Stomach (tissue), 9 donors: ENCODE data around the gene SCAI. TPM values are rescaled to one million over a fixed set of nuclear protein-coding genes. Genes with fewer than 3 reads are reported as not detected.
"Not testable (repeated sequence)": the region's sequence is repeated elsewhere in the genome, so short reads cannot be mapped to it uniquely, and the experiment has no call there.

ENCODE experiments used
- DNase-seq, 2 donors: peaks; one replicate each; pipeline versions ENCODE4 v3.0.0 to v3.0.0-alpha.2; 2013 to 2019
- H3K27ac ChIP-seq, 5 donors: fragments of 200-600 bp in 4 of 5; sonication (generic) in 4 of 5; one replicate each; pipeline ENCODE4 v1.5.1; 2013 to 2019; ENCODE audit warnings: mild to moderate bottlenecking in 1 of 5, moderate library complexity in 1 of 5
- H3K27me3 ChIP-seq, 3 donors: fragments of 200-600 bp; sonication (generic); one replicate each; pipeline ENCODE4 v1.5.1; 2017 to 2019; ENCODE audit warnings: mixed run types in 1 of 3
- H3K36me3 ChIP-seq, 4 donors: fragments of 200-600 bp; sonication (generic); 1 replicate in 3 of 4; 2 replicates in 1 of 4; pipeline ENCODE4 v1.5.1; 2016 to 2019
- H3K4me1 ChIP-seq, 4 donors: fragments of 200-600 bp; sonication (generic); one replicate each; pipeline ENCODE4 v1.5.1; 2016 to 2019
- H3K4me3 ChIP-seq, 4 donors: fragments of 200-600 bp; sonication (generic) in 3 of 4; one replicate each; pipeline ENCODE4 v1.5.1; 2016 to 2019; ENCODE audit warnings: mild to moderate bottlenecking in 1 of 4
- H3K9me3 ChIP-seq, 4 donors: fragments of 200-600 bp; sonication (generic); one replicate each; pipeline ENCODE4 v1.5.1; 2016 to 2019
- CTCF ChIP-seq, 7 experiments: fragments of 450-650 bp in 4 of 7; fragments of 200-600 bp in 3 of 7; sonication (generic) in 3 of 7; IDR thresholded peaks; one replicate each; pipeline ENCODE4 v1.5.1; 2016 to 2019; ENCODE audit warnings: antibody characterized with exemption in 7 of 7, control low read depth in 2 of 7, mild to moderate bottlenecking in 1 of 7
- EP300 ChIP-seq: sonication (generic); formaldehyde crosslinking; IDR thresholded peaks from one replicate; pipeline ENCODE4 v1.6.1; 2017; ENCODE audit warnings: antibody characterized with exemption
- POLR2A ChIP-seq, 4 donors: fragments of 450-650 bp; IDR thresholded peaks; one replicate each; pipeline ENCODE4 v1.6.1; 2016; ENCODE audit warnings: antibody characterized with exemption in 4 of 4, control low read depth in 2 of 4, mild to moderate bottlenecking in 1 of 4, moderate library complexity in 1 of 4
- POLR2AphosphoS5 ChIP-seq, 3 donors: sonication (generic); formaldehyde crosslinking; IDR thresholded peaks; one replicate each; pipeline ENCODE4 v1.6.1; 2016; ENCODE audit warnings: antibody characterized with exemption in 3 of 3
- WGBS, 5 donors: extraction: QIAGEN DNeasy Blood & Tissue Kit in 3 of 5; methylation state at CpG; one replicate each; pipeline versions ENCODE4 v1.1.5 to v1.1.7; 2013 to 2018; 5-methylcytosine and 5-hydroxymethylcytosine counted together
- intact Hi-C: fragments of 100-400 bp; cut with DNase I; formaldehyde crosslinking; loops from one replicate; pipeline ENCODE4 v1.15.1; 2023; ENCODE audit warnings: low total_unique reads
- polyA plus RNA-seq, 3 donors: library from polyadenylated mRNA; stranded (reverse); fragments of 200-250 nt; gene quantifications; one replicate each; pipeline ENCODE4 v1.2.3, GENCODE V29; 2013
- total RNA-seq, 5 donors: library from RNA; depleted of rRNA; stranded (reverse); fragments of >200 nt; gene quantifications; one replicate each; pipeline versions ENCODE4 v1.1.0 to v1.2.3, GENCODE V29; 2014 to 2016
- donor health status: healthy with polysubstance abuse.
- donor health status: Bipolar disorder and iron deficiency.
- donor health status: healthy.

The SCAI gene
- total and polyA plus RNA-seq, 8 donors: 0.46 to 21.0 (median 3.1) TPM

- H3K36me3 ChIP-seq: peaks cover 5 to 45% (median 30%) of the 10 kb centered on the region in 4 donors
- no peaks in the 10 kb centered on the region for H3K9me3 ChIP-seq
- no peaks in the 10 kb centered on the region for H3K4me1 ChIP-seq
- no peak overlapping the region for H3K4me3 ChIP-seq
- H3K27ac ChIP-seq: no peak overlapping the region
- intact Hi-C loops: no loop called here
- WGBS, 5 donors: 86 to 93% (median 90%) methylated on average over 3 of the region's 3 CpGs
- no peak for TF ChIP-seq POLR2A (IDR thresholded peaks at IDR 0.05)
- no peak for TF ChIP-seq EP300
- no peak for TF ChIP-seq CTCF (IDR thresholded peaks at IDR 0.05)
- TF ChIP-seq POLR2AphosphoS5 (IDR thresholded peaks at IDR 0.05): no peak
- no peak for DNase-seq
- no peaks in the 10 kb centered on the region for H3K27me3 ChIP-seq
These were observed 115.3 kb downstream of the SCAI start for GRCh38 chr9:125028041-125028440.

GRCh38 chr9:125024917-125025316 lies 118.4 kb downstream of the SCAI start:
- Histone ChIP-seq H3K4me3 (no peak overlapping the region), H3K27ac (no peak overlapping the region), H3K36me3 (peaks cover 5 to 59% (median 33%) of the 10 kb centered on the region in 4 donors), H3K4me1 (no peaks in the 10 kb centered on the region), H3K27me3 (no peaks in the 10 kb centered on the region), H3K9me3 (no peaks in the 10 kb centered on the region)
- no peak for TF ChIP-seq EP300
- no peak for TF ChIP-seq POLR2A (IDR thresholded peaks at IDR 0.05)
- TF ChIP-seq POLR2AphosphoS5 (IDR thresholded peaks at IDR 0.05): no peak
- no peak for TF ChIP-seq CTCF (IDR thresholded peaks at IDR 0.05)
- WGBS, 5 donors: 77 to 96% (median 81%) methylated on average over 1 of the region's 1 CpG
- DNase-seq: no peak
- intact Hi-C loops: no loop called here

GRCh38 chr9:125021069-125021468 lies 122.3 kb downstream of the SCAI start:
- Histone ChIP-seq H3K36me3 (peaks cover 1 to 63% (median 31%) of the 10 kb centered on the region in 4 donors), H3K27me3 (no peaks in the 10 kb centered on the region), H3K4me1 (no peaks in the 10 kb centered on the region), H3K27ac (no peak overlapping the region), H3K9me3 (no peaks in the 10 kb centered on the region), H3K4me3 (no peak overlapping the region)
- TF ChIP-seq CTCF (IDR thresholded peaks at IDR 0.05) (no peak), POLR2A (IDR thresholded peaks at IDR 0.05) (no peak)
- 95 to 99% (median 97%) methylated on average over 4 of the region's 4 CpGs for WGBS, 5 donors
- intact Hi-C loops: no loop called here
- DNase-seq: no peak

GRCh38 chr9:125015655-125016054 lies 127.7 kb downstream of the SCAI start:
- not testable (repeated sequence) for H3K27me3 ChIP-seq

GRCh38 chr9:125012013-125012412 lies 131.3 kb downstream of the SCAI start:
- 95 to 100% (median 100%) methylated on average over 1 to 4 of the region's 4 CpGs for WGBS, 5 donors
- peaks cover 0 to 29% (median 10%) of the 10 kb centered on the region in 4 donors for H3K36me3 ChIP-seq
- DNase-seq, H3K4me1 ChIP-seq, H3K27me3 ChIP-seq, intact Hi-C loops, H3K27ac ChIP-seq, H3K9me3 ChIP-seq, H3K4me3 ChIP-seq: not testable (repeated sequence)

More at GRCh38 chr9:125015655-125016054, 127.7 kb downstream of the SCAI start:
- H3K9me3 ChIP-seq, H3K4me3 ChIP-seq, H3K27ac ChIP-seq, H3K4me1 ChIP-seq, intact Hi-C loops, DNase-seq: not testable (repeated sequence)
- peaks cover 0 to 33% (median 15%) of the 10 kb centered on the region in 4 donors for H3K36me3 ChIP-seq
- WGBS, 5 donors: 88 to 94% (median 91%) methylated on average over 2 to 5 of the region's 5 CpGs
